GM20000 (cell line): Measurements from ENCODE around the gene MPRIP.

Experiments
- DNase-seq: peaks from one replicate; pipeline ENCODE4 v3.0.0; 2012; ENCODE audit warnings: low spot score
- TF ChIP-seq, protein P1 (sequence below): IDR thresholded peaks from 2 replicates; pipeline ENCODE4 v1.5.1; 2012; ENCODE audit warnings: mild to moderate bottlenecking, control low read depth; ENCODE audit errors: extremely low read depth, missing control alignments

MPRIP gene

DNA sequence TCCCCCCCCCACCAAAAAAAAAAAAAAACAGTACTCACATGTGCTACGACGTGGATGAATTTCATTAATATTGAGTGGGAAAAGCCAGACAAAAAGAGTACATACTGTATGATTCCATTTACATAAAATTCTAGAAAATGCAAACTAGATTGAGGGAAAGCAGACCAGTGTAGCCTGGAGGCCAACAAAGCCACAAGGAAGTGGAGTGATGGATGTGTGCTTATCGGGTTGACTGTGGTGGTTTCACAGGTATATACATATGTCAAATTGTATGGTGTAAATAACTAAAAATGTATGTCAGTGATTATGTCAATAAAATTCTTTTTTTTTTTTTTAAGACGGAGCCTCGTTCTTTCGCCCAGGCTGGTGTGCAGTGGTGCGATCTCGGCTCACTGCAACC is 165.7 kb downstream of the MPRIP start:
- DNase-seq, result no peak
- TF ChIP-seq, protein P1, sequence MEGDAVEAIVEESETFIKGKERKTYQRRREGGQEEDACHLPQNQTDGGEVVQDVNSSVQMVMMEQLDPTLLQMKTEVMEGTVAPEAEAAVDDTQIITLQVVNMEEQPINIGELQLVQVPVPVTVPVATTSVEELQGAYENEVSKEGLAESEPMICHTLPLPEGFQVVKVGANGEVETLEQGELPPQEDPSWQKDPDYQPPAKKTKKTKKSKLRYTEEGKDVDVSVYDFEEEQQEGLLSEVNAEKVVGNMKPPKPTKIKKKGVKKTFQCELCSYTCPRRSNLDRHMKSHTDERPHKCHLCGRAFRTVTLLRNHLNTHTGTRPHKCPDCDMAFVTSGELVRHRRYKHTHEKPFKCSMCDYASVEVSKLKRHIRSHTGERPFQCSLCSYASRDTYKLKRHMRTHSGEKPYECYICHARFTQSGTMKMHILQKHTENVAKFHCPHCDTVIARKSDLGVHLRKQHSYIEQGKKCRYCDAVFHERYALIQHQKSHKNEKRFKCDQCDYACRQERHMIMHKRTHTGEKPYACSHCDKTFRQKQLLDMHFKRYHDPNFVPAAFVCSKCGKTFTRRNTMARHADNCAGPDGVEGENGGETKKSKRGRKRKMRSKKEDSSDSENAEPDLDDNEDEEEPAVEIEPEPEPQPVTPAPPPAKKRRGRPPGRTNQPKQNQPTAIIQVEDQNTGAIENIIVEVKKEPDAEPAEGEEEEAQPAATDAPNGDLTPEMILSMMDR, result no peak

DNA sequence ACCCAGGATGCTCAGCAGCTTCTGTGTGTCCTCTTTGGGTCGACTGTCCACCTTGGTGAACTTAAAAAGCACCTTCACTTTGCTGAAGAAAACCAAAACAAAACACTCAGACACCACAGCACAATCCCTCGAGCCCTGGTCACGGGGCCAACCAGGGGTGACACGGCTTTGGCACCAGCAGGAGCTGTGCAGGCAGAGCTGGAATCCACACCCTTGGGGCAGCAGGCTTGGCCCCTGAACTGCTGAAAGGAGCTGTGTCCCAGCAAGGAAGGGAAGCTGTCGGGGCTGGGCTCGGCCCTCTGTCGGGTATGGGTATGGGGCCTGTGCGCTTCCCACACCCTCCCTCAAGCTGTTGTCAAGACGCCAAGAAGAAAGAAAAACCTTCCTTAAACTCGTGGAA is 171.5 kb downstream of the MPRIP start:
- TF ChIP-seq, protein P1, result no peak
- DNase-seq, result no peak

DNA sequence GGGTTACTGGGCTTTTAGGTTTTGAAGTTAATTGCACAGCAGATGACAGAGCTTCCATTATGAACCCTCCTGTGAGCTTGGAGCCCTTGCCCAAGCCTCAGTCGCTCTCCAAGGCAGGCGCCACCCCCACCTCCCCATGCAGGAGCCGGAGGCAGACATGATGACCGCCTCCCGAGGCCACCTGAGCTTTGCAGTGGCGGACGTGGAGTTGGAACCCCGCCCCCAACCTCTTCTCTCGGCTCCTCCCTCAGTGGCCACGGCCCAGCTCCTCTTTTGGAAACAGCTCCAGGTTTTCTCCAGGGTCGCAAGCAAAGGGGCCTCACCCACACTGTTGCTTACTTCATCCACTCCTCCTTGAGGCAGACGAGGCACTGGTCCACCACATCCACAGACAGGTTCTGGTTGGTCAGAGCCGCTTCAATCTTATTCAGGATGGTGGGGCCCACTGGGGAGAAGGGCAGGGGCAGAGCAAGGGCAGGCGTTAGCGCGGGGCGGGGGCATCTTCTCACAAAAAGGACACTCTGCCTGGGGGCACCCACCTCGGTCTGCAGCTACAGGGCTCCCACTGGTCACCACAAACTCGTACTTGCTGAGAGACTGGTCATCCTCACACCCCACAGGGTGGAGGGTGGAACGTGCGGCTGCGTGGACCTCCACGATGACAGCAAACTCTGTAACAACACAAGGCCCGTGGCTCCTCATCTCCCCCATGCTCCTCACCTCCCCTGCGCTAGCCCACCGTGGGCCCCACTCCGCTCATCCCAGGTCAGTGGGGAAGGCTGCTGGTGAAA is 172.6 kb downstream of the MPRIP start:
- TF ChIP-seq, protein P1, result no peak
- no peak for DNase-seq

DNA sequence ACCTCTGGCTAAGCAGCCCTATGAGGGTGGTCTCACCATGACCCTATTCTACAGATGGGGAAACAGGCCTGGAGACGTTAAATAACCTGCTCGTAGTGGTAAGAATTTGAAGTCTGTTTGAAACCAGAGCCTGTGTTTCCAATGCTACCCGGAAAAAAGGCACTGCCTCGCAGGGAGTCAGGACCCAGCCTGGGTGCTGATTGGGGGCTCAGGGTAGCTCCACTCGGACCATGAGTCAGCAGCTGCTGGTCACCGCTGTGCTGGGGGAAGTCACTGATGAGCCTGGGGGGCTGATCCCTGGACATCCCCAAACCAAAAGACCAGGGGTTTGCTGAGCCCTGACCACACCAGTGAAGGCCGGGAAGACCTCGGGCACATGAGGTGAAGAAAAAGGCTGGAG is 173.3 kb downstream of the MPRIP start:
- TF ChIP-seq, protein P1, result no peak
- DNase-seq, result no peak

DNA sequence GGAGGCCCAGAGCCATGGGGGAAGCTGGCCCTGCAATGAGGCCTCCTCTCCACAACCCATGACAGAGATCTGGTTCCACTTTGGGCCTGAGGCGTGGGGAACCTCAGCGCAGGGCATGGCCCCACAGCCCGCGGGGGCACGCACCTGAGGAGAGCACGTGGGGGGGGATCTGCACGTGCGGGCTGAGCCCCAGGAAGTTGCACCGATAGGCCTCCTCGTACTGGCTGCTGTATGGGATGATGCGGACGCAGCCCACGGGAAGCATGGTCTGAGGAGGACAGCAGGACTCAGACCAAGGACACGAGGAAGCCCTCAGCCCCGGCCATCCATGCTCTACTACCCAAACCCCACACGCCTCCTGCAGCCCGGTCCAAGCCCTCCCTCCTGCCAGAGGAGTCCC is 174.0 kb downstream of the MPRIP start:
- DNase-seq, result no peak
- TF ChIP-seq, protein P1, result no peak

DNA sequence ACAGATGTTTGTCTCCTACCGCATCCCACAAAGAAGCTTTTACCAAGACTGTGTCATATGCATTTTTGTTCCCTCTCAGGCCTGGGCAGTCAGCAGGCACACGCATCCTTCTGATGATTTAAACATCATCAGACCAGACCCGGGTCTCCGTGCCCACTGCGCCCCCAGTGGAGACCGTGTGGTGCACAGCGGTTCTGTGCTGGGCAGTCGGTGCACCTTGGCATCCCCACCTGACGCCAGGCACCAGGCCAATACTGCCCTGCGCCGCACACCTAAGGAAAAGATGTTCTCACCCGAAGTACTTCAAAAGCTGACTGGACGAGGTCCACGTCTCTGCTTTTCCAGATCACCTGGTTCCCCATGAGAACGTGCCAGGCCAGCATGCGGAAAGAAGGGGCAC is 174.5 kb downstream of the MPRIP start:
- TF ChIP-seq, protein P1, result no peak
- no peak for DNase-seq

DNA sequence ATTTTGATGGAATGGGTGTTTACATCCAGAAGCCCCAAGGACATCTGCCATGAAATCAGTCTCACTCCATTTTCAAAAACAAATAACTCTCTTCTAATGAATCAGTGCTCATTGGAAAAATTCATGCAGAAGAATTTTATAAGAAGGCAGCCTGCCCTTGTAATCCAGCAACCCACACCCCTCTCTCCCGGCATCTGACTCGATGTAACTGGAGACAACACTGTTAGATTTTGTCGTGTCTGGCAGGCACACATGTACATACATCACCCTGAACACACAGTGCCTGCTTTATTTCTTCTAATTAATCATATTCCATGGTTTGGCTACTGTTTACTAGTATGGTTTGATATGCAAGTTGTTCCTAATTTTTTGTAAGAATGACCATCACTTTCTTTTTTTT is 175.7 kb downstream of the MPRIP start:
- TF ChIP-seq, protein P1, result no peak
- DNase-seq, result no peak
